Measurements from ENCODE around the gene TOP2A.

- no peak for TF ChIP-seq POLR2A (IDR thresholded peaks at IDR 0.05)
- no peak for TF ChIP-seq CTCF (IDR thresholded peaks at IDR 0.05)
Measured at GRCh38 chr17:40427002-40427491, 9.4 kb upstream of the TOP2A start.
